Immature natural killer cell (primary cell): Measurements from ENCODE around the gene FLG. TPM values are rescaled to one million over a fixed set of nuclear protein-coding genes. Genes with fewer than 3 reads are reported as not detected.
"Not testable (repeated sequence)": the region's sequence is repeated elsewhere in the genome, so short reads cannot be mapped to it uniquely, and the experiment has no call there.

Experiments used
- DNase-seq, 3 donors: peaks; one replicate each; pipeline ENCODE4 v3.0.0; 2022; ENCODE audit warnings: mixed read lengths in 1 of 3
- H3K27ac Mint-ChIP-seq, 6 donors: one replicate each; pipeline ENCODE4 v1.8.0; 2020; ENCODE audit warnings: mixed read lengths in 6 of 6, mild to moderate bottlenecking in 5 of 6, inconsistent platforms in 4 of 6, moderate library complexity in 3 of 6
- H3K27me3 Mint-ChIP-seq, 3 donors: one replicate each; pipeline ENCODE4 v1.8.0; 2020 to 2021; ENCODE audit warnings: low read depth in 3 of 3, mild to moderate bottlenecking in 3 of 3, mixed read lengths in 3 of 3, moderate library complexity in 3 of 3, inconsistent platforms in 1 of 3
- H3K36me3 Mint-ChIP-seq, 3 donors: one replicate each; pipeline ENCODE4 v1.8.0; 2020; ENCODE audit warnings: mixed read lengths in 3 of 3, inconsistent platforms in 2 of 3, mild to moderate bottlenecking in 2 of 3
- H3K4me1 Mint-ChIP-seq, 2 donors: one replicate each; pipeline ENCODE4 v1.8.0; 2020; ENCODE audit warnings: inconsistent platforms in 2 of 2, mild to moderate bottlenecking in 2 of 2, mixed read lengths in 2 of 2, moderate library complexity in 1 of 2
- H3K4me3 Mint-ChIP-seq, 5 donors: one replicate each; pipeline ENCODE4 v1.8.0; 2020; ENCODE audit warnings: mild to moderate bottlenecking in 5 of 5, mixed read lengths in 5 of 5, inconsistent platforms in 3 of 5, moderate library complexity in 3 of 5
- H3K9me3 Mint-ChIP-seq, 6 donors: one replicate each; pipeline ENCODE4 v1.8.0; 2020; ENCODE audit warnings: mild to moderate bottlenecking in 6 of 6, mixed read lengths in 6 of 6, inconsistent platforms in 4 of 6, moderate library complexity in 3 of 6
- polyA plus RNA-seq, 3 donors: library from polyadenylated mRNA; unstranded; fragments of 300-500 nt; fragmentation: Illumina TruSeq; gene quantifications; one replicate each; pipeline ENCODE4 v1.2.3, GENCODE V29; 2021

Gene FLG
- polyA plus RNA-seq, 3 donors from 2014 or later: 0.03 TPM; not detected in 2

- no peak for DNase-seq
- peaks cover 0 to 7% (median 1%) of the 10 kb centered on the region in 3 donors for H3K27me3 Mint-ChIP-seq
- no peak overlapping the region for H3K4me3 Mint-ChIP-seq
- no peak overlapping the region for H3K27ac Mint-ChIP-seq
- H3K9me3 Mint-ChIP-seq: peaks cover 0 to 10% (median 3%) of the 10 kb centered on the region in 6 donors
- H3K36me3 Mint-ChIP-seq: no peaks in the 10 kb centered on the region
- H3K4me1 Mint-ChIP-seq: no peaks in the 10 kb centered on the region
Measured at GRCh38 chr1:152313319-152313801, 11.7 kb downstream of the FLG start.

GRCh38 chr1:152312169-152312568 is 12.9 kb downstream of the FLG start:
- not testable (repeated sequence) for H3K4me3 Mint-ChIP-seq, H3K27me3 Mint-ChIP-seq, H3K27ac Mint-ChIP-seq, H3K4me1 Mint-ChIP-seq, H3K36me3 Mint-ChIP-seq, DNase-seq
- H3K9me3 Mint-ChIP-seq: peaks cover 0 to 10% (median 7%) of the 10 kb centered on the region in 6 donors

- no peak for DNase-seq
- peaks cover 0 to 12% (median 7%) of the 10 kb centered on the region in 6 donors for H3K9me3 Mint-ChIP-seq
- no peak overlapping the region for H3K27ac Mint-ChIP-seq
- H3K4me1 Mint-ChIP-seq: no peaks in the 10 kb centered on the region
- H3K27me3 Mint-ChIP-seq: peaks cover 1 to 7% (median 2%) of the 10 kb centered on the region in 3 donors
- H3K36me3 Mint-ChIP-seq: no peaks in the 10 kb centered on the region
- H3K4me3 Mint-ChIP-seq: no peak overlapping the region
Measured at GRCh38 chr1:152309955-152310354, 15.1 kb downstream of the FLG start.

GRCh38 chr1:152309320-152309901 is 15.6 kb downstream of the FLG start:
- not testable (repeated sequence) for H3K4me3 Mint-ChIP-seq, DNase-seq, H3K27ac Mint-ChIP-seq, H3K4me1 Mint-ChIP-seq, H3K36me3 Mint-ChIP-seq, H3K27me3 Mint-ChIP-seq
- peaks cover 0 to 12% (median 7%) of the 10 kb centered on the region in 6 donors for H3K9me3 Mint-ChIP-seq

GRCh38 chr1:152308758-152309157 is 16.3 kb downstream of the FLG start:
- not testable (repeated sequence) for H3K27me3 Mint-ChIP-seq, H3K36me3 Mint-ChIP-seq, H3K27ac Mint-ChIP-seq, DNase-seq, H3K4me3 Mint-ChIP-seq, H3K4me1 Mint-ChIP-seq
- H3K9me3 Mint-ChIP-seq: peaks cover 0 to 16% (median 6%) of the 10 kb centered on the region in 6 donors

GRCh38 chr1:152307970-152308369 is 17.1 kb downstream of the FLG start:
- DNase-seq, H3K4me3 Mint-ChIP-seq, H3K36me3 Mint-ChIP-seq, H3K4me1 Mint-ChIP-seq, H3K27ac Mint-ChIP-seq, H3K27me3 Mint-ChIP-seq: not testable (repeated sequence)
- peaks cover 0 to 16% (median 6%) of the 10 kb centered on the region in 6 donors for H3K9me3 Mint-ChIP-seq

- not testable (repeated sequence) for H3K27ac Mint-ChIP-seq, H3K36me3 Mint-ChIP-seq, DNase-seq, H3K4me1 Mint-ChIP-seq, H3K27me3 Mint-ChIP-seq, H3K4me3 Mint-ChIP-seq
- H3K9me3 Mint-ChIP-seq: peaks cover 0 to 16% (median 6%) of the 10 kb centered on the region in 6 donors
Measured at GRCh38 chr1:152306123-152306522, 18.9 kb downstream of the FLG start.

GRCh38 chr1:152304773-152305172 is 20.3 kb downstream of the FLG start:
- not testable (repeated sequence) for H3K36me3 Mint-ChIP-seq, DNase-seq, H3K4me1 Mint-ChIP-seq, H3K4me3 Mint-ChIP-seq, H3K27ac Mint-ChIP-seq, H3K27me3 Mint-ChIP-seq
- H3K9me3 Mint-ChIP-seq: peaks cover 0 to 17% (median 4%) of the 10 kb centered on the region in 6 donors

- H3K36me3 Mint-ChIP-seq, DNase-seq, H3K4me3 Mint-ChIP-seq, H3K4me1 Mint-ChIP-seq, H3K27ac Mint-ChIP-seq, H3K27me3 Mint-ChIP-seq: not testable (repeated sequence)
- H3K9me3 Mint-ChIP-seq: peaks cover 0 to 20% (median under 1%) of the 10 kb centered on the region in 6 donors
Measured at GRCh38 chr1:152303139-152303872, 21.7 kb downstream of the FLG start.

- DNase-seq, H3K4me3 Mint-ChIP-seq, H3K27me3 Mint-ChIP-seq, H3K4me1 Mint-ChIP-seq, H3K27ac Mint-ChIP-seq, H3K36me3 Mint-ChIP-seq: not testable (repeated sequence)
- peaks cover 0 to 14% (median 7%) of the 10 kb centered on the region in 6 donors for H3K9me3 Mint-ChIP-seq
Measured at GRCh38 chr1:152256394-152256793, 68.6 kb downstream of the FLG start.

Other genes starting within 250 kb of the FLG start
- gene TCHHL1, start 236.2 kb downstream of the FLG start, polyA plus RNA-seq: not detected
- not detected for gene TCHH, start 209.8 kb downstream of the FLG start, polyA plus RNA-seq
- not detected for gene RPTN, start 166.0 kb downstream of the FLG start, polyA plus RNA-seq
- not detected for gene HRNR, start 101.0 kb downstream of the FLG start, polyA plus RNA-seq
- gene FLG2, start 34.8 kb upstream of the FLG start, polyA plus RNA-seq: not detected
- not detected for gene CRNN, start 89.0 kb upstream of the FLG start, polyA plus RNA-seq
- not detected for gene LCE5A, start 185.6 kb upstream of the FLG start, polyA plus RNA-seq
- gene CRCT1, start 189.2 kb upstream of the FLG start, polyA plus RNA-seq: not detected
- gene LCE3E, start 241.5 kb upstream of the FLG start, polyA plus RNA-seq: not detected